HL-60 (cell line): ENCODE results near the gene ZNF850.

Experiments
- DNase-seq, 2 experiments: peaks; one replicate each; pipeline ENCODE4 v3.0.0-alpha.2; 2010 to 2020; ENCODE audit warnings: low read depth in 1 of 2, low spot score in 1 of 2
- H3K27ac ChIP-seq: fragments of 250-450 bp; sonication (Bioruptor Pico); replicated peaks from 2 replicates; pipeline ENCODE4 v1.5.1; 2020; ENCODE audit warnings: mild to moderate bottlenecking, moderate library complexity
- H3K27me3 ChIP-seq: fragments of 250-450 bp; sonication (Bioruptor Pico); 2 replicates; pipeline ENCODE4 v1.5.1; 2021; ENCODE audit warnings: mild to moderate bottlenecking, moderate library complexity; ENCODE audit not compliant: insufficient read depth, poor library complexity, severe bottlenecking
- H3K4me3 ChIP-seq: replicated peaks from 2 replicates; pipeline ENCODE4 v1.5.1; 2011; ENCODE audit warnings: mild to moderate bottlenecking, control low read depth, low read length; ENCODE audit not compliant: insufficient read depth
- GABPA ChIP-seq: IDR thresholded peaks from 2 replicates; pipeline ENCODE4 v1.6.1; 2012; ENCODE audit warnings: low read depth
- POLR2AphosphoS5 ChIP-seq: IDR thresholded peaks from 2 replicates; pipeline ENCODE4 v1.6.1; 2012; ENCODE audit warnings: low read depth
- SPI1 ChIP-seq: IDR thresholded peaks from 2 replicates; pipeline ENCODE4 v1.6.1; 2012; ENCODE audit warnings: low read depth, mild to moderate bottlenecking, borderline replicate concordance
- TF ChIP-seq, protein P1 (sequence below): IDR thresholded peaks from 2 replicates; pipeline ENCODE4 v1.6.1; 2012; ENCODE audit warnings: low read depth; ENCODE audit not compliant: insufficient replicate concordance
- TF ChIP-seq, protein P2 (sequence below): IDR thresholded peaks from one replicate; pipeline ENCODE4 v1.5.1; 2011; ENCODE audit warnings: low read length, control low read depth, inconsistent platforms; ENCODE audit not compliant: insufficient read depth

ZNF850 gene

DNA sequence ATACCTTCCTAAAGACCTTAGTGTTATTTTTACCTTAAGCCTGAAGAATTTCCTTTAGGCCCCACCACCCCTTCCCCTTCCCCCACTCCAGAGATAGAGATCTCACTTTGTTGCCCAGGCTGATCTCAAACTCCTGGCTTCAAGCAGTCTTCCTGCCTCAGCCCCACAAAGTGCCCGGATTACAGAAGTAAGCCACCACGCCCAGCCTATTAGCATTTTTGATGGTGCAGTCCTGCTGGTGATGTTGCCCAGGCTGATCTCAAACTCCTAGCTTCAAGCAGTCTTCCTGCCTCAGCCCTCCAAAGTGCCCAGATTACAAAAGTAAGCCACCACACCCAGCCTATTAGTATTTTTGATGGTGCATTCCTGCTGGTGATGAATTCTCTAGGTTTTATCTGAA, 63.2 kb downstream of the ZNF850 start:
- H3K4me3 ChIP-seq = no peak overlapping the region
- H3K27ac ChIP-seq = no peak overlapping the region
- no peak for DNase-seq
- TF ChIP-seq GABPA (no peak), SPI1 (no peak), POLR2AphosphoS5 (no peak)
- TF ChIP-seq, protein P1, sequence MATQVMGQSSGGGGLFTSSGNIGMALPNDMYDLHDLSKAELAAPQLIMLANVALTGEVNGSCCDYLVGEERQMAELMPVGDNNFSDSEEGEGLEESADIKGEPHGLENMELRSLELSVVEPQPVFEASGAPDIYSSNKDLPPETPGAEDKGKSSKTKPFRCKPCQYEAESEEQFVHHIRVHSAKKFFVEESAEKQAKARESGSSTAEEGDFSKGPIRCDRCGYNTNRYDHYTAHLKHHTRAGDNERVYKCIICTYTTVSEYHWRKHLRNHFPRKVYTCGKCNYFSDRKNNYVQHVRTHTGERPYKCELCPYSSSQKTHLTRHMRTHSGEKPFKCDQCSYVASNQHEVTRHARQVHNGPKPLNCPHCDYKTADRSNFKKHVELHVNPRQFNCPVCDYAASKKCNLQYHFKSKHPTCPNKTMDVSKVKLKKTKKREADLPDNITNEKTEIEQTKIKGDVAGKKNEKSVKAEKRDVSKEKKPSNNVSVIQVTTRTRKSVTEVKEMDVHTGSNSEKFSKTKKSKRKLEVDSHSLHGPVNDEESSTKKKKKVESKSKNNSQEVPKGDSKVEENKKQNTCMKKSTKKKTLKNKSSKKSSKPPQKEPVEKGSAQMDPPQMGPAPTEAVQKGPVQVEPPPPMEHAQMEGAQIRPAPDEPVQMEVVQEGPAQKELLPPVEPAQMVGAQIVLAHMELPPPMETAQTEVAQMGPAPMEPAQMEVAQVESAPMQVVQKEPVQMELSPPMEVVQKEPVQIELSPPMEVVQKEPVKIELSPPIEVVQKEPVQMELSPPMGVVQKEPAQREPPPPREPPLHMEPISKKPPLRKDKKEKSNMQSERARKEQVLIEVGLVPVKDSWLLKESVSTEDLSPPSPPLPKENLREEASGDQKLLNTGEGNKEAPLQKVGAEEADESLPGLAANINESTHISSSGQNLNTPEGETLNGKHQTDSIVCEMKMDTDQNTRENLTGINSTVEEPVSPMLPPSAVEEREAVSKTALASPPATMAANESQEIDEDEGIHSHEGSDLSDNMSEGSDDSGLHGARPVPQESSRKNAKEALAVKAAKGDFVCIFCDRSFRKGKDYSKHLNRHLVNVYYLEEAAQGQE = no peak
- TF ChIP-seq, protein P2, sequence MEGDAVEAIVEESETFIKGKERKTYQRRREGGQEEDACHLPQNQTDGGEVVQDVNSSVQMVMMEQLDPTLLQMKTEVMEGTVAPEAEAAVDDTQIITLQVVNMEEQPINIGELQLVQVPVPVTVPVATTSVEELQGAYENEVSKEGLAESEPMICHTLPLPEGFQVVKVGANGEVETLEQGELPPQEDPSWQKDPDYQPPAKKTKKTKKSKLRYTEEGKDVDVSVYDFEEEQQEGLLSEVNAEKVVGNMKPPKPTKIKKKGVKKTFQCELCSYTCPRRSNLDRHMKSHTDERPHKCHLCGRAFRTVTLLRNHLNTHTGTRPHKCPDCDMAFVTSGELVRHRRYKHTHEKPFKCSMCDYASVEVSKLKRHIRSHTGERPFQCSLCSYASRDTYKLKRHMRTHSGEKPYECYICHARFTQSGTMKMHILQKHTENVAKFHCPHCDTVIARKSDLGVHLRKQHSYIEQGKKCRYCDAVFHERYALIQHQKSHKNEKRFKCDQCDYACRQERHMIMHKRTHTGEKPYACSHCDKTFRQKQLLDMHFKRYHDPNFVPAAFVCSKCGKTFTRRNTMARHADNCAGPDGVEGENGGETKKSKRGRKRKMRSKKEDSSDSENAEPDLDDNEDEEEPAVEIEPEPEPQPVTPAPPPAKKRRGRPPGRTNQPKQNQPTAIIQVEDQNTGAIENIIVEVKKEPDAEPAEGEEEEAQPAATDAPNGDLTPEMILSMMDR = no peak
- no peaks in the 10 kb centered on the region for H3K27me3 ChIP-seq

DNA sequence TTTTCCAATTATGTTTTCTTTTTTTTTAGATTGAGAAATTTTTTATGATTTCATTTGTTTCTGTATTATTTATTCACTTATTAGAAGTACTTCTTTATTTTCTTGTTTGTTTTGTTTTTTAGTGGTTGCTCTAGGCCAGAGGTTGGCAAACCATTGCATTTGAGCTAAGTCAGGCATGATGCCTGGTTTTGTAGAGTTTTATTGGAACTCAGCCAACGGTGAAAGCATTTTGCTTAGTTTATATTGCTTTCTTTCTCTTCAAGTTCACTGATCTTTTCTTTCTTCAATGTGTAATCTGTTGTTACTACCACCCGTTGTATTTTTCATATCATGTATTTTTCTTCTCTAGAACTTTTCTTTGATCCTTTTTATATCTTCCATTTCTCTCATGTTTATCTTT, 65.5 kb downstream of the ZNF850 start:
- DNase-seq = no peak
- Histone ChIP-seq H3K27ac (no peak overlapping the region), H3K4me3 (no peak overlapping the region), H3K27me3 (no peaks in the 10 kb centered on the region)
- no peak for TF ChIP-seq GABPA
- TF ChIP-seq, protein P2 = no peak
- no peak for TF ChIP-seq SPI1
- TF ChIP-seq POLR2AphosphoS5 = no peak
- TF ChIP-seq, protein P1 = no peak

DNA sequence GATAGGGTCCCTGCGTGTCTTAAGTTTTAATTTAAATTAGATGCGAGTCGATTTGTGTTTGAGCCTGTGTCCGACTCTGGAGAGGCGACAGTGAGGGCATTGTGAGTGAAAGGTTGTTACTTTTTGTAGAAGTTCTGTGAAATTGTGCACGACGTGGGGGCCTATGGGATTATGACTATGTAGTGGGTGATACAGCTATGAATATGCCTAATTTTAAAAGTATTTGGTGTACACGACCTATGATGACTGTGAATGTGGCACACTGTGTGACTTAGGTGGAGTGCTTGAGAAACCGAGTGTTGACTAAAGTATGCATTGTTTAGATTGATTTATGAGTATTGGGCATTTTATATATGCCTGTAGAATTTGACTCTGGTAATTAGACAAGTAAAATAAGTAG, 84.5 kb downstream of the ZNF850 start:
- TF ChIP-seq, protein P1 = no peak
- TF ChIP-seq, protein P2 = no peak
- TF ChIP-seq POLR2AphosphoS5 = no peak
- TF ChIP-seq SPI1 = no peak
- TF ChIP-seq GABPA = no peak
- Histone ChIP-seq H3K4me3 (peak overlapping the region; percentile 91), H3K27ac (peak overlapping the region; percentile 80), H3K27me3 (no peaks in the 10 kb centered on the region)
- DNase-seq = no peak
